IMR-90 (cell line): Measurements from ENCODE around the gene PARVB. TPM values are rescaled to one million over a fixed set of nuclear protein-coding genes. Genes with fewer than 3 reads are reported as not detected.

ENCODE experiments used
- ATAC-seq: fragments of 200-7000 bp; cut with Tn5 transposase; 2 replicates; pipeline ENCODE4 v1.9.1; 2020; ENCODE audit warnings: low read depth, mild to moderate bottlenecking, moderate library complexity
- BruUV-seq: library from RNA; stranded (reverse); fragments of 400-500 nt; replicated peaks from 2 replicates; lab custom pipeline; 2021; lab: Mats Ljungman, UMichigan
- CTCF ChIA-PET: fragments of 300-600 bp; formaldehyde crosslinking; extraction: SDS; loops from one replicate; lab custom pipeline; 2021; ENCODE audit warnings: antibody characterized with exemption; lab: Yijun Ruan, JAX
- POLR2A ChIA-PET: fragments of 300-600 bp; sonication (Branson Sonifier 250); formaldehyde crosslinking; loops from one replicate; lab custom pipeline; 2022; ENCODE audit warnings: antibody characterized with exemption; ENCODE audit not compliant: unreplicated experiment; lab: Charles Lee
- DNase-seq: peaks from one replicate; pipeline ENCODE4 v3.0.0; 2013
- H2AFZ ChIP-seq: replicated peaks from 2 replicates; pipeline ENCODE3; 2013; ENCODE audit warnings: low read length, mild to moderate bottlenecking; ENCODE audit not compliant: poor library complexity
- H2AK5ac ChIP-seq: 2 replicates; pipeline ENCODE4 v1.6.1; 2013; ENCODE audit warnings: low read depth, low read length, inconsistent platforms
- H2AK9ac ChIP-seq: replicated peaks from 2 replicates; pipeline ENCODE3; 2013; ENCODE audit warnings: mild to moderate bottlenecking, low read depth, low read length, moderate library complexity; ENCODE audit not compliant: poor library complexity
- H2BK120ac ChIP-seq: 2 replicates; pipeline ENCODE4 v1.6.1; 2013; ENCODE audit warnings: low read depth, low read length, inconsistent platforms
- H2BK15ac ChIP-seq: 3 replicates; pipeline ENCODE4 v1.6.1; 2013; ENCODE audit warnings: low read depth, low read length, inconsistent platforms
- H2BK20ac ChIP-seq: 2 replicates; pipeline ENCODE4 v1.6.1; 2013; ENCODE audit warnings: low read depth, mild to moderate bottlenecking, inconsistent platforms, low read length, moderate library complexity
- H2BK5ac ChIP-seq: 2 replicates; pipeline ENCODE4 v1.6.1; 2013; ENCODE audit warnings: mild to moderate bottlenecking, low read depth, low read length, inconsistent platforms; ENCODE audit not compliant: poor library complexity, severe bottlenecking
- H3K14ac ChIP-seq: replicated peaks from 2 replicates; pipeline ENCODE4 v1.6.1; 2013; ENCODE audit warnings: low read depth, low read length, inconsistent platforms
- H3K18ac ChIP-seq: 2 replicates; pipeline ENCODE4 v1.6.1; 2013; ENCODE audit warnings: low read depth, low read length, control low read depth
- H3K23ac ChIP-seq: 2 replicates; pipeline ENCODE4 v1.6.1; 2013; ENCODE audit warnings: low read depth, low read length, inconsistent platforms
- H3K27ac ChIP-seq: 2 replicates; pipeline ENCODE4 v1.5.1; 2013; ENCODE audit warnings: mild to moderate bottlenecking, control low read depth, low read length; ENCODE audit not compliant: insufficient read depth
- H3K27me3 ChIP-seq: 2 replicates; pipeline ENCODE4 v1.6.1; 2013; ENCODE audit warnings: low read length; ENCODE audit not compliant: control insufficient read depth, insufficient read depth
- H3K36me3 ChIP-seq: 2 replicates; pipeline ENCODE4 v1.6.1; 2013; ENCODE audit warnings: low read length, mixed read lengths; ENCODE audit not compliant: control insufficient read depth, insufficient read depth
- H3K4ac ChIP-seq: 2 replicates; pipeline ENCODE4 v1.6.1; 2013; ENCODE audit warnings: low read depth, low read length, inconsistent platforms
- H3K4me1 ChIP-seq: 2 replicates; pipeline ENCODE4 v1.6.1; 2013; ENCODE audit warnings: low read length, mixed read lengths; ENCODE audit not compliant: control insufficient read depth, insufficient read depth
- H3K4me2 ChIP-seq: 2 replicates; pipeline ENCODE4 v1.6.1; 2013; ENCODE audit warnings: low read depth, mild to moderate bottlenecking, control low read depth, low read length, moderate library complexity
- H3K4me3 ChIP-seq: 2 replicates; pipeline ENCODE4 v1.5.1; 2013; ENCODE audit warnings: low read depth, mild to moderate bottlenecking, control low read depth, low read length, moderate library complexity; ENCODE audit not compliant: insufficient read depth
- H3K56ac ChIP-seq: 2 replicates; pipeline ENCODE4 v1.6.1; 2013; ENCODE audit warnings: low read length, inconsistent platforms; ENCODE audit not compliant: insufficient read depth; ENCODE audit errors: extremely low read depth
- H3K79me1 ChIP-seq, 2 experiments: 2 replicates each; pipeline ENCODE4 v1.6.1; 2013; ENCODE audit warnings: low read length in 2 of 2, inconsistent platforms in 1 of 2, low read depth in 1 of 2
- H3K9ac ChIP-seq: 2 replicates; pipeline ENCODE4 v1.6.1; 2013; ENCODE audit warnings: low read depth, low read length, control low read depth
- H3K9me1 ChIP-seq: 2 replicates; pipeline ENCODE4 v1.6.1; 2013; ENCODE audit warnings: low read length, inconsistent platforms; ENCODE audit not compliant: insufficient read depth
- H3K9me3 ChIP-seq: 2 replicates; pipeline ENCODE4 v1.6.1; 2013; ENCODE audit warnings: low read length; ENCODE audit not compliant: control insufficient read depth, insufficient read depth
- H4K20me1 ChIP-seq: 2 replicates; pipeline ENCODE4 v1.6.1; 2013; ENCODE audit warnings: low read length, inconsistent platforms; ENCODE audit not compliant: insufficient read depth
- H4K5ac ChIP-seq: 2 replicates; pipeline ENCODE4 v1.6.1; 2013; ENCODE audit warnings: mild to moderate bottlenecking, low read depth, low read length, control low read depth
- H4K8ac ChIP-seq, 2 experiments: 2 replicates each; pipeline ENCODE4 v1.6.1; 2013; ENCODE audit warnings: low read depth in 2 of 2, low read length in 2 of 2, control low read depth in 1 of 2, inconsistent platforms in 1 of 2
- H4K91ac ChIP-seq: 2 replicates; pipeline ENCODE4 v1.6.1; 2013; ENCODE audit warnings: low read depth, low read length, inconsistent platforms; ENCODE audit not compliant: insufficient read depth
- CHD1 ChIP-seq: IDR thresholded peaks from 2 replicates; pipeline ENCODE4 v1.6.1; 2012; ENCODE audit warnings: low read depth, low read length, improper control_type of control experiment
- CTCF ChIP-seq: conservative IDR thresholded peaks from 2 replicates; pipeline ENCODE4 v1.5.1; 2012; ENCODE audit warnings: mild to moderate bottlenecking, low read depth, low read length, improper control_type of control experiment
- FOS ChIP-seq: fragments of 150-350 bp; IDR thresholded peaks from 2 replicates; pipeline ENCODE4 v1.6.1; 2016; ENCODE audit warnings: low read depth, low read length
- MAFK ChIP-seq: IDR thresholded peaks from 2 replicates; pipeline ENCODE4 v1.6.1; 2012; ENCODE audit warnings: low read depth, low read length, improper control_type of control experiment
- MAZ ChIP-seq: IDR thresholded peaks from 2 replicates; pipeline ENCODE4 v1.6.1; 2012; ENCODE audit warnings: low read depth, mild to moderate bottlenecking, low read length, improper control_type of control experiment, moderate library complexity, borderline replicate concordance
- NFE2L2 ChIP-seq: fragments of 150-350 bp; IDR thresholded peaks from 2 replicates; pipeline ENCODE4 v1.6.1; 2016; ENCODE audit warnings: low read depth, mild to moderate bottlenecking, low read length
- RCOR1 ChIP-seq: IDR thresholded peaks from 2 replicates; pipeline ENCODE4 v1.6.1; 2012; ENCODE audit warnings: mild to moderate bottlenecking, low read length, improper control_type of control experiment; ENCODE audit not compliant: insufficient replicate concordance
- SMC3 ChIP-seq: fragments of 150-350 bp; IDR thresholded peaks from 2 replicates; pipeline ENCODE4 v1.6.1; 2016; ENCODE audit warnings: low read depth, mild to moderate bottlenecking, antibody characterized with exemption, low read length, moderate library complexity
- WGBS, 2 experiments: methylation state at CpG; one replicate each; pipeline versions ENCODE4 v1.1.5 to v1.1.7; 2013; ENCODE audit warnings: missing lambda C conversion rate in 2 of 2; ENCODE audit not compliant: insufficient read length in 1 of 2; ENCODE audit errors: extremely low coverage in 2 of 2; 5-methylcytosine and 5-hydroxymethylcytosine counted together
- dilution Hi-C: fragments of 300-500 bp; cut with HindIII; formaldehyde crosslinking; loops from one replicate; pipeline ENCODE4 v1.14.3; 2018; ENCODE audit warnings: low sequenced_read_pairs; ENCODE audit not compliant: unreplicated experiment
- in situ Hi-C: fragments of 300-500 bp; cut with MboI; formaldehyde crosslinking; loops from 3 replicates; pipeline ENCODE4 v1.14.3; 2019; ENCODE audit warnings: low sequenced_read_pairs, inconsistent platforms, mixed read lengths
- intact Hi-C: fragments of 100-400 bp; cut with micrococcal nuclease; formaldehyde crosslinking; loops from 2 replicates; pipeline ENCODE4 v1.10.0; 2022
- polyA plus RNA-seq, 3 experiments: library from polyadenylated mRNA; depleted of rRNA; stranded (reverse); fragments of >200 nt; gene quantifications; 2 replicates each; pipeline ENCODE4 v1.2.3, GENCODE V29; 2012; ENCODE audit warnings: low replicate concordance in 1 of 3
- total RNA-seq: library from RNA; depleted of rRNA; stranded (reverse); fragments of >200 nt; gene quantifications from 2 replicates; pipeline ENCODE4 v1.2.3, GENCODE V29; 2012

PARVB gene
- total and polyA plus RNA-seq, 2 of the 4 experiments (the other 2 are of a cell fraction), result 44.3 to 53.9 TPM

DNA sequence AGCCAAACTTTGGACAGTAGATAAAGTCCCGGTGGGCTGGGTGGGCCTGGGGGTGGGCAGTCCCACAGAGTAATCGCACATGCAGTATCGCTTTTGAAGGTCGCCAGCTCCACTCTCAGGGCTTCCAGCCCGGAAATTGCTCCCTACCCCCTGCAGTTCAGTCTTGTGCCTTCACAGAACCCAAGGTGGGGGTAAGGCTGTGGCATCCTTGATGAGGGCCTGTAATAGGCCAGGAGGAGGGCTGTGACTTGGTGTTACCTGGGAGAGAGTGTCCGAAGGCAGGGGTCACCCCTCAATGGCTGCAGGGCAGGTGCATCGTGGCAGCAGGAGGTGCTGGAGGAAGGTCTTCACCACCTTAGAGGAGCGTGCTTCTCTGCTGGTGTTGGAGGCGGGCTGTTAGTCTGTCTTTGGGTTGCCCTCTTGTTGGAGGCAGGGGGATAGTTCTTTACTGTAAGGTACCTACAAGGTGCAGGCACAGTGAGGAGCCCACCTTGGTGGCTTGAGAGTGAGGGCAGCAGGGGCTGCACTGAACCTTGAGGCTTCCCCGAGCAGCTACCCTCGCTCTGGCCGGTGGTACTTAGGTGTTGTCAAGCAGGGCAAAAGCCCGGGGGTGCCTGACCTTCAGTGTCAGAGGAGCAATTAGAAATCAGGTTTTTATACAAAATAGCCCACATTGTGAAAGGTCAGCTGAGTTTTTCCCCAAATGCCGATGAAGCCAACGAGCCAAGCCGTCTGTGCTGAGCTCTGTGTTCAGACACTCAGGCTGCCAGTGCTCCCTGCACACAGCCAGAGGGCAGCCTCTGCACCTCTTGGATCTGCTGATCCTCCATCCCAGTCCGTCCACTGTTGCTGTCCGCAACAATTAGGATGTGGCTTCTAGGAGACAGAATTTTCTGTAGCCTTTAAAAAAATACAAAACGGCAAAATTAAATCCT is 47.0 kb upstream of the PARVB start:
- peaks cover 65% of the 10 kb centered on the region for H3K36me3 ChIP-seq
- DNase-seq (no peak), ATAC-seq (no peak)
- no peak overlapping the region for H3K18ac ChIP-seq
- POLR2A ChIA-PET, result no interaction called here
- H2BK15ac ChIP-seq, result no peak overlapping the region
- TF ChIP-seq NFE2L2 (no peak), MAZ (no peak), MAFK (no peak), FOS (no peak), SMC3 (no peak), RCOR1 (no peak), CHD1 (no peak), CTCF (no peak)
- BruUV-seq, result no TSS peak
- no peak overlapping the region for H3K56ac ChIP-seq
- dilution Hi-C loops (no loop called here), in situ Hi-C loops (no loop called here), intact Hi-C loops (no loop called here)
- H2AK5ac ChIP-seq, result no peak overlapping the region
- no peaks in the 10 kb centered on the region for H3K27me3 ChIP-seq
- H3K4me3 ChIP-seq, result no peak overlapping the region
- no peaks in the 10 kb centered on the region for H3K9me1 ChIP-seq
- no peak overlapping the region for H2AK9ac ChIP-seq
- H3K4ac ChIP-seq, result no peak overlapping the region
- H3K4me1 ChIP-seq, result no peaks in the 10 kb centered on the region
- no peak overlapping the region for H3K23ac ChIP-seq
- no peak overlapping the region for H2AFZ ChIP-seq
- H3K9ac ChIP-seq, result no peak overlapping the region
- H2BK5ac ChIP-seq, result no peak overlapping the region
- CTCF ChIA-PET, result interaction anchor here (0.9 kb wide), 1 partner anchor 16 kb away, joined by 3 read pairs; no protein-coding TSS in a partner anchor
- no peaks in the 10 kb centered on the region; the same call in 1 of the 2 replicates for H4K20me1 ChIP-seq
- no peak overlapping the region for H3K27ac ChIP-seq
- no peak overlapping the region for H4K8ac ChIP-seq
- no peak overlapping the region for H3K4me2 ChIP-seq
- H4K5ac ChIP-seq, result no peak overlapping the region
- no peak overlapping the region for H2BK20ac ChIP-seq
- H2BK120ac ChIP-seq, result no peak overlapping the region
- 91% methylated on average over 7 of the region's 19 CpGs; no CpG with 5 or more reads in 1 of the 2 experiments for WGBS, 2 experiments
- H3K79me1 ChIP-seq, result no peaks in the 10 kb centered on the region
- no peaks in the 10 kb centered on the region for H3K9me3 ChIP-seq
- H3K14ac ChIP-seq, result no peak overlapping the region
- H4K91ac ChIP-seq, result no peak overlapping the region
